ENCODE measurements around the gene EIF3I. TPM values are rescaled to one million over a fixed set of nuclear protein-coding genes. Genes with fewer than 3 reads are reported as not detected.
A peak's percentile ranks its signal among the peaks of the same experiment; 100 is the strongest.

EIF3I gene
- total and polyA plus RNA-seq, 10 of the 15 experiments (the other 5 are each of a cell fraction or from before 2014, with no cell fraction given): 208 to 606 (median 352) TPM

DNA sequence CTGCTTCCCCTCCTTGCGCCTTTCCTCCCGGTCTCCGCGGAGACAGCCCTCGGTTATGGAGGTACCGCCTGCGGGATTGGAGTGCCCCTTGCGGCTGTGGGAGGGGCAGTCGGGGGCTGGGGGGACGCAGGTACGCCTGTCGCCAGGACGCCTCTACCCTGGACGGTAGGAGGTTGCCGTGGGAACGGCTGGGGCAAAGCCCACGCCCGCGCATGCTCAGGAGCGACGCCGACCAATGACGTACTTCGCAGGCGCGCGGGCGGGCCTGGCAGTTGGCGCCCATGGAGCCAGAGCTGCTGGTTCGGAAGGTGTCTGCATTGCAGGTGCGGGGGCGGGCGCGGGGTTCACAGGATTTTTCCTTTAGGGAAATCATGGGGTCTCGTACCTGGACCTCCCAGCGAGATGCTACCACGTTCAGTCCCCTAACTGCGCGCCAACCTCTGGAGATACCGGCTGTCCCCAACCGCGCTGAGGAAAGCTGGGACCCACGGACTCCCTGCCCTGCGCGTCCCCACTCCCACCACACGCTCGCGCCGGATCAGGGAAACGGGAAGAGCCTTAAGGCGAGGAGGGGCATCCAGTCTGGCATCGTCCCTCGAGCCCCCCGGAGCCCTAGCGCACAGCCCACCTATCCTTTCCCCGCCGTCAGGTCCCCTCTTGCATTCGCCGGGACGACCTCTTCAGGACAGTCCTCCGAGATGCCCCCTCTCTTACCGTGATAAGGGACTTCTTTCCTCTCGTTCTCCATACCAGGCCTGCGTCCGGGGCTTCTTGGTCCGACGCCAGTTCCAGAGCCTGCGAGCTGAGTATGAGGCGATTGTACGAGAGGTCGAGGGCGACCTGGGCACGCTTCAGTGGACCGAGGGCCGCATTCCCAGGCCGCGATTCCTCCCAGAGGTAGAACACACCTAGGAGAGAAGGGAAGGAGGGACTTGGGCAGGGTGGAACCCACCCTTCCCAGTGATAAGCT is 16.5 kb upstream of the EIF3I start, which contains the start of gene IQCC (continued):
- no peak for TF ChIP-seq NR2C2 (IDR thresholded peaks at IDR 0.05; ENCODE audit: borderline replicate concordance, control insufficient read depth, insufficient read length, low read depth)
- peak; percentile 71 for TF ChIP-seq POLR2AphosphoS5 (IDR thresholded peaks at IDR 0.05; ENCODE audit: low read length)
- TF ChIP-seq SMAD5 (IDR thresholded peaks at IDR 0.05; ENCODE audit: low read depth): no peak; the same call in 1 of the 2 replicates
- TF ChIP-seq BACH1 (IDR thresholded peaks at IDR 0.05; ENCODE audit: borderline replicate concordance): 0 out of 2 replicates have a peak, but pooled peaks have one; percentile 61
- TF ChIP-seq NRF1 (conservative IDR thresholded peaks at IDR 0.05; ENCODE audit: low read depth, low read length): peak; percentile 93
- TF ChIP-seq RUNX3 (IDR thresholded peaks at IDR 0.05; ENCODE audit: low read length): no peak
- no peak for TF ChIP-seq CBFB (IDR thresholded peaks at IDR 0.05; ENCODE audit: low read depth)
- TF ChIP-seq TBL1XR1 (IDR thresholded peaks at IDR 0.05; ENCODE audit: low read depth, low read length): no peak
- TF ChIP-seq BCLAF1 (IDR thresholded peaks at IDR 0.05): no peak
- TF ChIP-seq PKNOX1 (IDR thresholded peaks at IDR 0.05): 0 out of 2 replicates have a peak, but pooled peaks have one; percentile 5

All from GM12878 (cell line).